ENCODE data around the gene DIDO1. TPM values are rescaled to one million over a fixed set of nuclear protein-coding genes. Genes with fewer than 3 reads are reported as not detected.

The DIDO1 gene
- total and polyA plus RNA-seq, 2 of the 13 experiments (the other 11 are each of a cell fraction or from before 2014, with no cell fraction given) = 75.0 to 75.1 TPM

DNA sequence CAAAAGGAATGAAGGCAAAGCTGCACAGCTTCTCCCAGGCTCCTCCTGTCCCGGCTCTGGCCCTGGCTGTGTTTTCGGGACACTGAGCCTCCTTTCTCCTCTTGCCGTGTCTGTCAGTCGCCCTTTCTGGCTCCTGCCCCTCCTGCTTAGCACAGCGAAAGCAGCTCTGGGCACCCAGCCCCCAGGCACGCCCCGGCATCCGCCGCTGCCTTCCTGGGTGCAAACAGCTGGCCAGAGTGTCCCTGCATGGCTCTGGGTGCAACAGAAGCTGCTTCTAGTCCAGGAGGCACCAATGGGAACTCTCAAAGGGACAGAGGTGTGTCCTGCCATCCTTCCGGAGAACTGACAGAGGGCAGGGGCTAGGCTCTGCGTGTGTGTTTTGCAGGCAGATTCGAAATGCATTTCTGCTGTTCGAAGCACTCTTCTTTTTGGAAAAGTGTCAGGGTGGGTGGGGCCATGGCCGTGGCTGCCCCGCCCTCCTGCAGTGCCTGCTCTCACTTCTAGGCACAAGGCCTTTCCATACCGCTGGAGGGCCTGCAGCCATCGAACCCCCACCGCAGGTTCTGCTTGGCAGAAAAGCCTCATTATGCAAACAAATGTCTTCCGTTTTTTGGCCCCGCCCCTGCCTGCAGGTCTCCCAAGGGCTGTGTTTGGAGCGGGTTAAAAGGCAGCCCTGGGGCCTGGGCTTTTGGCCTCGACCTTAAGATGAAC, 93.9 kb downstream of the DIDO1 start (continued):
- TF ChIP-seq ZNF878 (CRISPR knock-in tag; IDR thresholded peaks at IDR 0.05) = no peak
- no peak for TF ChIP-seq ZNF749 (CRISPR knock-in tag; IDR thresholded peaks at IDR 0.05; ENCODE audit: borderline replicate concordance)
- 0 out of 2 replicates have a peak, but pooled peaks have one; percentile 37 for TF ChIP-seq ZNF790 (CRISPR knock-in tag; IDR thresholded peaks at IDR 0.05; ENCODE audit: borderline replicate concordance)
- TF ChIP-seq NCOR1 (IDR thresholded peaks at IDR 0.05; ENCODE audit: borderline replicate concordance, low read length) = no peak
- TF ChIP-seq, protein P1, sequence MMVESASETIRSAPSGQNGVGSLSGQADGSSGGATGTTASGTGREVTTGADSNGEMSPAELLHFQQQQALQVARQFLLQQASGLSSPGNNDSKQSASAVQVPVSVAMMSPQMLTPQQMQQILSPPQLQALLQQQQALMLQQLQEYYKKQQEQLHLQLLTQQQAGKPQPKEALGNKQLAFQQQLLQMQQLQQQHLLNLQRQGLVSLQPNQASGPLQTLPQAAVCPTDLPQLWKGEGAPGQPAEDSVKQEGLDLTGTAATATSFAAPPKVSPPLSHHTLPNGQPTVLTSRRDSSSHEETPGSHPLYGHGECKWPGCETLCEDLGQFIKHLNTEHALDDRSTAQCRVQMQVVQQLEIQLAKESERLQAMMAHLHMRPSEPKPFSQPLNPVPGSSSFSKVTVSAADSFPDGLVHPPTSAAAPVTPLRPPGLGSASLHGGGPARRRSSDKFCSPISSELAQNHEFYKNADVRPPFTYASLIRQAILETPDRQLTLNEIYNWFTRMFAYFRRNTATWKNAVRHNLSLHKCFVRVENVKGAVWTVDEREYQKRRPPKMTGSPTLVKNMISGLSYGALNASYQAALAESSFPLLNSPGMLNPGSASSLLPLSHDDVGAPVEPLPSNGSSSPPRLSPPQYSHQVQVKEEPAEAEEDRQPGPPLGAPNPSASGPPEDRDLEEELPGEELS (CRISPR knock-in tag; IDR thresholded peaks at IDR 0.05) = 0 out of 2 replicates have a peak, but pooled peaks have one; percentile 14
- TF ChIP-seq HES4 (CRISPR knock-in tag; IDR thresholded peaks at IDR 0.05; ENCODE audit: borderline replicate concordance) = no peak; the same call in 1 of the 2 replicates
- no peak for TF ChIP-seq ZNF20 (CRISPR knock-in tag; IDR thresholded peaks at IDR 0.05)
- no peak for TF ChIP-seq MAFG (CRISPR knock-in tag; IDR thresholded peaks at IDR 0.05)
- TF ChIP-seq, protein P2, sequence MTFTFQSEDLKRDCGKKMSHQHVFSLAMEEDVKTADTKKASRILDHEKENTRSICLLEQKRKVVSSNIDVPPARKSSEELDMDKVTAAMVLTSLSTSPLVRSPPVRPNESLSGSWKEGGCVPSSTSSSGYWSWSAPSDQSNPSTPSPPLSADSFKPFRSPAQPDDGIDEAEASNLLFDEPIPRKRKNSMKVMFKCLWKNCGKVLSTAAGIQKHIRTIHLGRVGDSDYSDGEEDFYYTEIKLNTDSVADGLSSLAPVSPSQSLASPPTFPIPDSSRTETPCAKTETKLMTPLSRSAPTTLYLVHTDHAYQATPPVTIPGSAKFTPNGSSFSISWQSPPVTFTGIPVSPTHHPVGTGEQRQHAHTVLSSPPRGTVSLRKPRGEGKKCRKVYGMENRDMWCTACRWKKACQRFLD (CRISPR knock-in tag; IDR thresholded peaks at IDR 0.05; ENCODE audit: borderline replicate concordance) = 0 out of 2 replicates have a peak, but pooled peaks have one; percentile 72
- 0 out of 2 replicates have a peak, but pooled peaks have one; percentile 32 for TF ChIP-seq ZBTB1 (CRISPR knock-in tag; IDR thresholded peaks at IDR 0.05; ENCODE audit: borderline replicate concordance)
- no peak for TF ChIP-seq NR2F6 (IDR thresholded peaks at IDR 0.05)
- no peak for TF ChIP-seq NR2F6 (CRISPR knock-in tag; IDR thresholded peaks at IDR 0.05)
- no peak for TF ChIP-seq ZNF282 (IDR thresholded peaks at IDR 0.05; ENCODE audit: partially characterized antibody)
- no peak for TF ChIP-seq YEATS4 (CRISPR knock-in tag; IDR thresholded peaks at IDR 0.05; ENCODE audit: borderline replicate concordance)
- TF ChIP-seq GFI1 (CRISPR knock-in tag; IDR thresholded peaks at IDR 0.05; ENCODE audit: borderline replicate concordance) = 0 out of 2 replicates have a peak, but pooled peaks have one; percentile 28
- TF ChIP-seq, protein P3, sequence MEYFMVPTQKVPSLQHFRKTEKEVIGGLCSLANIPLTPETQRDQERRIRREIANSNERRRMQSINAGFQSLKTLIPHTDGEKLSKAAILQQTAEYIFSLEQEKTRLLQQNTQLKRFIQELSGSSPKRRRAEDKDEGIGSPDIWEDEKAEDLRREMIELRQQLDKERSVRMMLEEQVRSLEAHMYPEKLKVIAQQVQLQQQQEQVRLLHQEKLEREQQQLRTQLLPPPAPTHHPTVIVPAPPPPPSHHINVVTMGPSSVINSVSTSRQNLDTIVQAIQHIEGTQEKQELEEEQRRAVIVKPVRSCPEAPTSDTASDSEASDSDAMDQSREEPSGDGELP (IDR thresholded peaks at IDR 0.05; ENCODE audit: borderline replicate concordance, low read depth) = no peak
- TF ChIP-seq, protein P4, sequence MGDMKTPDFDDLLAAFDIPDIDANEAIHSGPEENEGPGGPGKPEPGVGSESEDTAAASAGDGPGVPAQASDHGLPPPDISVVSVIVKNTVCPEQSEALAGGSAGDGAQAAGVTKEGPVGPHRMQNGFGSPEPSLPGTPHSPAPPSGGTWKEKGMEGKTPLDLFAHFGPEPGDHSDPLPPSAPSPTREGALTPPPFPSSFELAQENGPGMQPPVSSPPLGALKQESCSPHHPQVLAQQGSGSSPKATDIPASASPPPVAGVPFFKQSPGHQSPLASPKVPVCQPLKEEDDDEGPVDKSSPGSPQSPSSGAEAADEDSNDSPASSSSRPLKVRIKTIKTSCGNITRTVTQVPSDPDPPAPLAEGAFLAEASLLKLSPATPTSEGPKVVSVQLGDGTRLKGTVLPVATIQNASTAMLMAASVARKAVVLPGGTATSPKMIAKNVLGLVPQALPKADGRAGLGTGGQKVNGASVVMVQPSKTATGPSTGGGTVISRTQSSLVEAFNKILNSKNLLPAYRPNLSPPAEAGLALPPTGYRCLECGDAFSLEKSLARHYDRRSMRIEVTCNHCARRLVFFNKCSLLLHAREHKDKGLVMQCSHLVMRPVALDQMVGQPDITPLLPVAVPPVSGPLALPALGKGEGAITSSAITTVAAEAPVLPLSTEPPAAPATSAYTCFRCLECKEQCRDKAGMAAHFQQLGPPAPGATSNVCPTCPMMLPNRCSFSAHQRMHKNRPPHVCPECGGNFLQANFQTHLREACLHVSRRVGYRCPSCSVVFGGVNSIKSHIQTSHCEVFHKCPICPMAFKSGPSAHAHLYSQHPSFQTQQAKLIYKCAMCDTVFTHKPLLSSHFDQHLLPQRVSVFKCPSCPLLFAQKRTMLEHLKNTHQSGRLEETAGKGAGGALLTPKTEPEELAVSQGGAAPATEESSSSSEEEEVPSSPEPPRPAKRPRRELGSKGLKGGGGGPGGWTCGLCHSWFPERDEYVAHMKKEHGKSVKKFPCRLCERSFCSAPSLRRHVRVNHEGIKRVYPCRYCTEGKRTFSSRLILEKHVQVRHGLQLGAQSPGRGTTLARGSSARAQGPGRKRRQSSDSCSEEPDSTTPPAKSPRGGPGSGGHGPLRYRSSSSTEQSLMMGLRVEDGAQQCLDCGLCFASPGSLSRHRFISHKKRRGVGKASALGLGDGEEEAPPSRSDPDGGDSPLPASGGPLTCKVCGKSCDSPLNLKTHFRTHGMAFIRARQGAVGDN (CRISPR knock-in tag; IDR thresholded peaks at IDR 0.05) = peak; percentile 51
- TF ChIP-seq NFE2L2 (IDR thresholded peaks at IDR 0.05; ENCODE audit: low read length) = no peak
- TF ChIP-seq EHMT2 (IDR thresholded peaks at IDR 0.05; ENCODE audit: borderline replicate concordance, low read depth, low read length) = no peak
- TF ChIP-seq SALL2 (CRISPR knock-in tag; IDR thresholded peaks at IDR 0.05) = no peak
- TF ChIP-seq ETV6 (CRISPR knock-in tag; conservative IDR thresholded peaks at IDR 0.05) = no peak
- TF ChIP-seq ZFP41 (CRISPR knock-in tag; IDR thresholded peaks at IDR 0.05; ENCODE audit: borderline replicate concordance) = no peak

Data from HepG2 (cell line).